ENCODE measurements around the gene TSPAN16.

DNA sequence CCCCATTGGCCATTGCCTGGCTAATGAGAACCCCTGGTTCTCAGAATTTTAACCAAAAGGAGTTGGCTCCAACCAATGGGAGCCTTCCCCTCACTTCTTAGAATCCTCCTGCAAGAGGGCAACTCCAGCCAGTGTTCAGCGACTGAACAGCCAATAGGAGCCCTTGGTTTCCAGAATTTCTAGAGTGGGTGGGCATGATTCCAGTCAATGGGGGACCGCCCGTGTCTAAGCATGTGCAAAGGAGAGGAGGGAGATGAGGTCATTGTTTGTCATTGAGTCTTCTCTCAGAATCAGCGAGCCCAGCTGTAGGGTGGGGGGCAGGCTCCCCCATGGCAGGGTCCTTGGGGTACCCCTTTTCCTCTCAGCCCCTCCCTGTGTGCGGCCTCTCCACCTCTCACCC lies 69.0 kb downstream of the TSPAN16 start:
- TF ChIP-seq, protein P1, sequence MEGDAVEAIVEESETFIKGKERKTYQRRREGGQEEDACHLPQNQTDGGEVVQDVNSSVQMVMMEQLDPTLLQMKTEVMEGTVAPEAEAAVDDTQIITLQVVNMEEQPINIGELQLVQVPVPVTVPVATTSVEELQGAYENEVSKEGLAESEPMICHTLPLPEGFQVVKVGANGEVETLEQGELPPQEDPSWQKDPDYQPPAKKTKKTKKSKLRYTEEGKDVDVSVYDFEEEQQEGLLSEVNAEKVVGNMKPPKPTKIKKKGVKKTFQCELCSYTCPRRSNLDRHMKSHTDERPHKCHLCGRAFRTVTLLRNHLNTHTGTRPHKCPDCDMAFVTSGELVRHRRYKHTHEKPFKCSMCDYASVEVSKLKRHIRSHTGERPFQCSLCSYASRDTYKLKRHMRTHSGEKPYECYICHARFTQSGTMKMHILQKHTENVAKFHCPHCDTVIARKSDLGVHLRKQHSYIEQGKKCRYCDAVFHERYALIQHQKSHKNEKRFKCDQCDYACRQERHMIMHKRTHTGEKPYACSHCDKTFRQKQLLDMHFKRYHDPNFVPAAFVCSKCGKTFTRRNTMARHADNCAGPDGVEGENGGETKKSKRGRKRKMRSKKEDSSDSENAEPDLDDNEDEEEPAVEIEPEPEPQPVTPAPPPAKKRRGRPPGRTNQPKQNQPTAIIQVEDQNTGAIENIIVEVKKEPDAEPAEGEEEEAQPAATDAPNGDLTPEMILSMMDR (IDR thresholded peaks at IDR 0.05; ENCODE audit: insufficient read depth, low read length): no peak
- TF ChIP-seq POLR2AphosphoS5 (IDR thresholded peaks at IDR 0.05; ENCODE audit: low read depth) (no peak), GABPA (IDR thresholded peaks at IDR 0.05; ENCODE audit: low read depth) (no peak)

All from HL-60 (cell line).